GM21367 (cell line): Measurements from ENCODE around the gene RNF213.
"Not testable (repeated sequence)": the region's sequence is repeated elsewhere in the genome, so short reads cannot be mapped to it uniquely, and the experiment has no call there.

Source experiments
- ATAC-seq: cut with Tn5 transposase; IDR thresholded peaks from one replicate; pipeline ENCODE4 v1.9.1; 2021; ENCODE audit not compliant: unreplicated experiment

The RNF213 gene

GRCh38 chr17:80385046-80385445, 124.4 kb downstream of the RNF213 start:
- ATAC-seq = no peak

DNA sequence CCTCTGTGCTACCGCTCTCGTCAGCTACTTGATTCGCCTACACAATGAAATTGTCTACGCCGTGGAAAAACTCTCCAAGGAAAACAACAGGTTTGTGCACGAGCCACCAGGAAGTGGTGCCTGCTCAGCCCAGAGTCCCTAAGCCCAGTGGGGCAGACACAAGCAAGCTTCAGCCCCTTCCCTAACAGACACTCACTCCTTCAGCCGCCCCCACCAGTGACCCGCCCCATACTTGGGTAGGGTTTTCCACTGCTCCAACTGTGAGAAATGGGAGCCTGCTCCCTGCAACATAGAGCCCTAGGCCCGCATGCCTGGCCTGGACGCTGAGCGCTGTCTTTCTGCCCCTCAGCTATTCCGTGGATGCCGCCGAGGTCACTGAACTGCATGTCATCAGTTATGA, 125.7 kb downstream of the RNF213 start:
- ATAC-seq = no peak

DNA sequence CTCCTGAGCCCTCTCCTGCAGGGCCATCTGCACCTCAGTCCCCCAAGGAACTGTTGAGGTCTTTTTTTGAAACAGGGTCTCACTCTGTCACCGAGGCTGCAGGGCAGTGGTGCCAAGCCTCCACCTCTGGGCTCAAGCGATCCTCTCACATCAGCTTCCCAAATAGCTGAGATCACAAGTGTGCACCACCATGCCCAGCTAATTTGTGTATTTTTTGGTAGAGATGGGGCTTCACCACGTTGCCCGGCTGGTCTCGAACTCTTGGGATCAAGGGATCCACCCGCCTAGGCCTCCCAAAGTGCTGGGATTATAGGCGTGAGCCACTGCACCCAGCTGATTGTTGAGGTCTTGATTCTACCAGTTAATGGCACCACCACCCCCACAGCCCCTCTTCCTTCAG, 126.4 kb downstream of the RNF213 start:
- ATAC-seq = no peak

GRCh38 chr17:80388175-80388574, 127.5 kb downstream of the RNF213 start:
- ATAC-seq = no peak

DNA sequence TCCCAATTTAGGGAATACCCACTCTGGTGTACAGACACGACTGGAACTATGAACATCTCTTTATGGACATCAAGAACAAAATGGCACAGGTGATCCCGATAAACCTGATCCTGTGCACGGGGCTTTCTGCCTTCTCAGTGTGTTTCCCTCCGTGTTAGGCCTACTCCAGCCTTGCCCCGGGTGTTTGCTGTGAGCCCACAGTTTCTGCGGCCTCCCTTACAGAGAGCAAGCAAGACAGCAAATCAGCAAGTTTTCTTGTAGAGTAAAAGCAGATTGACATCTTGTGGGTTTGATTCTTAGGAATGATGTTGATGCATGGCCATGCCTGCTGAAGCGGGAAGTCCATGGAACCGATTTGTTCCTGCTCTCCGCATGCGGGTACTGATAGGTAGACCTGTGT, 127.9 kb downstream of the RNF213 start:
- no peak for ATAC-seq

DNA sequence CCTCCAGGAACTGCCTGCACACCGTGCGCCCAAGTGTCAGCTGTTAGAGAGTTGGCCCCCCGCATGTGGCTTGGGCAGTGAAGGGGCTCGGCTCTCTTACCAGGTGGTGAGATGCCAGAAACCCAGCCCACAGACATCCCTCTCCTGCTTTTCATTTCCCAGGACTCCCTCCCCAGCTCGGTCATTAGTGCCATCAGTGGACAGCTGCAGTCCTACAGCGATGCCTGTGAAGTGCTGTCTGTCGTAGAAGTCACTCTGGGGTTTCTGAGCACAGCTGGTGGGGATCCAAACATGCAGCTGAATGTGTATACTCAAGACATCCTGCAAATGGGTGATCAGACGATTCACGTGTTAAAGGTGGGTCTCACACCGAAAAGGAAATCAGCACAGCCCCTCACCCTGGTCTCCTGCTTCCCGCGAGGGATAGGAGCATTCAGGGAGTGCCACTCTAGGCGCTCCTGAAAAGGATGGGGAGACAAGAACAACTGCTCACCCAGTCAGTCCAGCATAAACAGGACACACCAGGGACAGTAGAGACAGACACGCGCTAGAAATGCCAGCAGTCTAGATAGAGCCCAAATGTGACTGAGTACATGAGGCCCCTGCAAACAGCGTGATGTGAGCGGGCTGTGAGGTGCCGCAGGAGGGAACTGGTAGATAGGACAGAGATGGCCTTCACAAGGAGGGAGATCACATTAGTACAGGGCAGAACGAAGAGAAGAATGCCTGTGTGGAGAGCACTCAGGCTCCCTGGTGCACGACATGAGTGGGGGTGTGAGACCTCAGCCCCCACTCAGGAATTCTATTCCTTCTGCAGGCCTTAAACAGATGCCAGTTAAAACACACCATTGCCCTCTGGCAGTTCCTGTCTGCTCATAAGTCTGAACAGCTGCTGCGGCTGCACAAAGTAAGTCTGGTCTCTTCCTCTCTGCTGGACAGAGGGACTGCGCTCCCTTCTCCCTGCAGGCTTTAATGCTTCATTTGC, 128.7 kb downstream of the RNF213 start:
- no peak for ATAC-seq

GRCh38 chr17:80393241-80393890, 132.7 kb downstream of the RNF213 start:
- ATAC-seq = no peak

- ATAC-seq = no peak
These were observed 133.3 kb downstream of the RNF213 start for GRCh38 chr17:80393961-80394360.

DNA sequence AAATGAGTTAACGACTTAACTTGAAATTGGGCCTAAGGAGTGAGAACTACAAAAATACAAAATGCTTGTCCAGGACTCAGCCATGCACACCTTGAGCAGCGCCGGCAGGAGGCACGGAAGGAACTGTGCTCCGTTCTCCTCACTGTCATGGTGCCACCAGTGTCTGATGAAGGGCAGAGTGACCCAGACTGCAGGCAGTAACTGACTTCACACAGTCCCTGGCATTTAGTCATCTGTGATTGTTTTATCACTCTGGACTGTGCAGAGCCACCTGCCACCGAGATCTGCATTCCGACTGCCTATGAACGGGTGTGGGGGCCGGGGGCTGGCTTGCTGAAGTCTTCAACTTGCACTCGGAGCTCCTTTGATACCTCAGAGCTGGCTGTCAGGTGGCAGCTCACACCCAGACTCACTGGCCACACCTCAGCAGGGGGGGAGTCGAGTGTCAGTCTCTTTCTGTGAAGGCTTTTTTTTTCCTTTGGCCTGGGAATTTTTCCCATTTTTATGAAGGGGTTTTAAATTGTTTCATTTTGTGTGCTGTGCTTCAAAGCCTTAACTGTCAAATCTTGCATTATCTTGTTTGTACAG, 134.1 kb downstream of the RNF213 start:
- ATAC-seq = no peak

DNA sequence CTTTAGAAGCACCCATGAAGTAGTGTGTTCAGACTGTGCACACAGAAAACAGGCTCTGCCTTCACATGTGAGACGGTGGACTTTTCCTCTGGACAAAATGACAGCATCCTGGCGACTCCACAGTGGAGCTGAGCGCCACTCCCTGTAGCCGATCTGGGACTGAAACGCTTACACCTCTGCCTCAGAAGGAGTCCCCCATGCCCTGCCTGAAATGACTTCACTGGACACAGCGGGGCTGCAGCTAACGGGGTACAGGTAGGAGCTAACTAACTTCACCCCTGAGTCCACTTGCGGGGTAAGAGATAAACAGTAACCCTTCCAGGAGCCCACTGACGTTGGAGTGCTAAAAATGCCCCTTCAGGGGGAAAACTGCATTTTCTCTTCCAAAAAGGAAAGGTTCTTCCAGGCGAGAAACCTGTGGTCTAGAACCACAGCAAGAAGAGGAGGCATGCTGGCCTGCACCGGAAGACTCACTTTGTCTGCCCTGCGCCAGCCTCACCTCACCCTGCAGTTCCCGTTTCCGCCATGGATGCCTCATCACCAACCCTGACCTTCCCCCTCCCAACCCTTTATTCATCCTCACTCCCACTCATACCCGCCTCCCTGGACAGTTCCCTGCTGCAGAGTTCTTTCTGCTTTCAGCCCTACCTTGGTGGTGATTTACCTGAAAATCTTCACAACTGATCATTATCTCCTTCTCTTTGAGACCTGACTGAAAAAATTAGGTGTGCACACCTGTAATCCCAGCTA, 134.9 kb downstream of the RNF213 start:
- no peak for ATAC-seq

DNA sequence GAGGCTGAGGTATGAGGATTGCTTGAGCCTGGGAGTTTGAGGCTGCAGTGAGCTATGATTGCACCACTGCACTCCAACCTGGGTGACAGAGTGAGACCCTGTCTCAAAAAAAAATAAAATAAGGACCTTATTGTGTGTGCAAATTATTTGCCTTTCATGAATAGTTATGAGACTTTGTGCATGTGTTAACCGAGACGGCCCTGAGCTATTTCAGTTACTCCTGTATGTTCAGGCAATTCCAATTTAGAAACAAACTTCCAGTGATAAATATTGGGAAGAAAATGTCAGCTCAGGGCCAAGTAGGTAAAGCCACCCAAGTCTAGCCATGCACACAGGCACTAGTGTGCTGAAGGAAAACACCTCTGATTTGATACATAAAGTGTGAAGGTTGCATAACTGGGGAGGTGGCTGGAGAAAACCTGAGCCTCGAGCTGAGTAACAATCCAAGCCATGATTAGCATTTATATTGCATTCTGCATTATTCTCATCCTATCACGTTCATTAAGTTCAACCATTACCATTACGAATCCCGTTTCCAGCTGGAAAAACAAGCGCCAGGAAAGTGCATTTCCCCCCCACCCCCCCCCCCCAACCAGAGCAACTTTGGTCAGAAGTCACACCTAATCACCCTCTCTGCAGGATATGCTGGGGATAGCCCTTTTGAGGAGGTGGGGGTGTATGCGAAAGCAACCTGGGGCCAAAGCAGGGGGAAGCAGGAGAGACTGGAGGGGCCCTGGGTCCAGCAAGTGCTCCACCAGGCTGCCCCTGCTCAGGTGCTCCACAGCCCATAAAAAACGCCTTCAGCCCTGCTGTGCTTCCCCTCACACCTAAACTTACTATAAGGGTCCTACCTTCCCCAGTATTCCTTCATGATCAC, 135.7 kb downstream of the RNF213 start:
- no peak for ATAC-seq

- no peak for ATAC-seq
These were observed 136.4 kb downstream of the RNF213 start for GRCh38 chr17:80397034-80397387.

DNA sequence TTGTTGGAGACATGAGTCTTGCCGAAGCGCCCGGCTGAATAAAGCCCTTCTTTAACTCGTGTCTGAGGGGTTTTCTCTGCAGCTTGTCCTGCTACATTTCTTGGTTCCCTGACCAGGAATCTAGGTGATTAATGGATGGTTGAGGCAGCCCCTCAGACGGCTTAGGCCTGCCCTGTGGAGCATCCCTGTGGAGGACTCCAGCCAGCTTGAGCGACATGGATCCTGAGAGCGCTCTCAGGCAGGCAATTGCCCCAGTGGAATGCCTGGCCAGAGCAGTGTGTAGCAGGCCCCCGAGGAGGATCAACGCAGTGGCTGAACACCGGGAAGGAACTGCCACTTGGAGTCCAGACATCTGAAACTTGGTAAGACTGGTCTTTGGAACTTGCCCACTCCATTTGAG, 137.0 kb downstream of the RNF213 start:
- no peak for ATAC-seq

DNA sequence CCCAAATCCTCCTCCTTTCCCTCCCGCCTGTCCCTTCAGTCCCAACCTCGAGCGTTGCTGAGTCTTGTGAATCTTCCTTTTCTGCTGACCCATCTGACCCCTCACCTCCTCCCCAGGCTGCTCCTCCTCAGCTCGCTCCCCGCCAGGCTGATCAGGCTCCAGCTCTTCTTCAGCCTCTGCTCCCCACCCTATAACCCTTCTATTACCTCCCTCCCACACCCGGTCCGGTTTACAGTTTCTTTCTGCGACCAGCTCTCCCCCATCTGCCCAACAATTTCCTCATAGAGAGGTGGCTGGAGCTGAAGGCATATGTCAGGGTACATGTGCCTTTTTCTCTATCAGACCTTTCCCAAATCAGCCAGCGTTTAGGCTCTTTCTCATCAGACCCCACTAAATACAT, 140.4 kb downstream of the RNF213 start:
- ATAC-seq = not testable (repeated sequence)

DNA sequence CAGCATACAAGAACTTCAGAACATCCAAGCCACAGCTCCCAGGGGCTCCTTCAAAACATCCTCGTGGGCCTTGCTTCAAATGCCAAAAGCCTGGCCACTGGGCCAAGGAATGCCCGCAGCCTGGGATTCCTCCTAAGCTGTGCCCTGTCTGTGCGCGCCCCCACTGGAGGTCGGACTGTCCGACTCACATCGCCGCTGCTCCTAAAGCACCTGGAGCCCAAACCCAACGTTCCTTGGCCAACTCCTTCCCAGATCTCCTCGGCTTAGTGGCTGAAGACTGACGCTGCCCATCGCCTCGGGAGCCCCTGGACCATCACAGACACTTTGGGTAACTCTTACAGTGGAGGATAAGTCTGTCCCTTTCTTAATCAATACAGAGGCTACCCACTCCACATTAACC, 141.4 kb downstream of the RNF213 start:
- not testable (repeated sequence) for ATAC-seq

GRCh38 chr17:80402959-80403358, 142.3 kb downstream of the RNF213 start:
- ATAC-seq = no peak

GRCh38 chr17:80406146-80406545, 145.5 kb downstream of the RNF213 start:
- no peak for ATAC-seq

GRCh38 chr17:80407917-80408316, 147.3 kb downstream of the RNF213 start:
- not testable (repeated sequence) for ATAC-seq

DNA sequence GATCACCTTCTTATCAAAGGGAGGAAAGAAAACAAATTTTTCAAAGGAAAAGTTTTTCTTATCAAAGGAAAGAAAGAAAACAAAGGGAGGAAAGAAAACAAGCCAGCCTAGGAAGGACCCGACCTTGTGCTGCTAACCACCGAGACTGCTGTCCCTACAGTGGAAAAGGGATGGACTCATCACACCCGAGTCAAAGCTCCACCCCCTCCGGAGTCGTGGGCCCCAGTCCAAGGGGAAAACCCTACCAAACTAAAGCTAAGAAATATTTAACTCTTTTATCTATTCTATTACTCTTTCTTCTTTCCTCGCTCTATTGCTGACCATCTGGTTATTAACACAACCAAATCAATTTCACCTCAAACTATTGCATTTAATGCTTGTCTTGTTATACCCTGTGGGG, 148.2 kb downstream of the RNF213 start:
- ATAC-seq = no peak

- no peak for ATAC-seq
These were observed 149.0 kb downstream of the RNF213 start for GRCh38 chr17:80409626-80410025.
